HepG2 (cell line): ENCODE measurements around the gene LHFPL2. TPM values are rescaled to one million over a fixed set of nuclear protein-coding genes. Genes with fewer than 3 reads are reported as not detected.

Experiments
- ESRRA ChIP-seq: sonication (generic); formaldehyde crosslinking; IDR thresholded peaks from 2 replicates; pipeline ENCODE4 v1.5.1; 2020; ENCODE audit warnings: mild to moderate bottlenecking, low read depth, missing genetic modification reagents
- HNRNPUL1 ChIP-seq: fragments of 200-400 bp; formaldehyde crosslinking; IDR thresholded peaks from 2 replicates; pipeline ENCODE4 v1.6.1; 2017; ENCODE audit warnings: low read depth, mild to moderate bottlenecking, low read length, moderate library complexity
- KDM2A ChIP-seq: sonication (generic); formaldehyde crosslinking; IDR thresholded peaks from 2 replicates; pipeline ENCODE4 v1.4.0; 2020; ENCODE audit warnings: low read depth, missing genetic modification reagents, borderline replicate concordance
- NAIF1 ChIP-seq: sonication (generic); formaldehyde crosslinking; IDR thresholded peaks from 2 replicates; pipeline ENCODE4 v1.5.0; 2020; ENCODE audit warnings: mild to moderate bottlenecking, missing genetic modification reagents, borderline replicate concordance
- NCOR1 ChIP-seq: fragments of 200-600 bp; sonication (generic); IDR thresholded peaks from 2 replicates; pipeline ENCODE4 v1.7.0; 2017; ENCODE audit warnings: antibody characterized with exemption, low read length, borderline replicate concordance
- PRPF4 ChIP-seq: fragments of 200-400 bp; formaldehyde crosslinking; IDR thresholded peaks from 2 replicates; pipeline ENCODE4 v1.6.1; 2016; ENCODE audit warnings: low read length, low read depth; ENCODE audit not compliant: poor library complexity, severe bottlenecking
- RFX3 ChIP-seq: IDR thresholded peaks from 2 replicates; pipeline ENCODE4 v1.6.1; 2016; ENCODE audit warnings: missing biosample characterization, missing genetic modification reagents
- SRSF1 ChIP-seq: fragments of 200-400 bp; formaldehyde crosslinking; optimal IDR thresholded peaks from 2 replicates; pipeline ENCODE3; 2017; ENCODE audit warnings: mild to moderate bottlenecking, low read depth, low read length, moderate library complexity
- YY1 ChIP-seq: IDR thresholded peaks from 2 replicates; pipeline ENCODE4 v1.6.1; 2011; ENCODE audit warnings: low read length, low read depth, moderate library complexity, mild to moderate bottlenecking; ENCODE audit not compliant: insufficient read depth, insufficient replicate concordance
- ZMYM2 ChIP-seq: sonication (generic); formaldehyde crosslinking; IDR thresholded peaks from 2 replicates; pipeline ENCODE4 v1.8.0; 2022; ENCODE audit warnings: mild to moderate bottlenecking, missing genetic modification reagents
- ZNF17 ChIP-seq: sonication (generic); formaldehyde crosslinking; IDR thresholded peaks from 2 replicates; pipeline ENCODE4 v1.5.0; 2020; ENCODE audit warnings: mild to moderate bottlenecking, missing genetic modification reagents
- ZNF441 ChIP-seq: sonication (generic); formaldehyde crosslinking; IDR thresholded peaks from 2 replicates; pipeline ENCODE4 v1.7.0; 2021; ENCODE audit warnings: missing genetic modification reagents, borderline replicate concordance
- ZNF607 ChIP-seq: sonication (generic); formaldehyde crosslinking; IDR thresholded peaks from 2 replicates; pipeline ENCODE4 v1.5.1; 2020; ENCODE audit warnings: missing genetic modification reagents, mild to moderate bottlenecking, borderline replicate concordance
- ZNF782 ChIP-seq: sonication (generic); formaldehyde crosslinking; IDR thresholded peaks from 2 replicates; pipeline ENCODE4 v1.4.0; 2020; ENCODE audit warnings: missing genetic modification reagents, mild to moderate bottlenecking, borderline replicate concordance
- ZSCAN9 ChIP-seq: IDR thresholded peaks from 2 replicates; pipeline ENCODE4 v1.6.1; 2016; ENCODE audit warnings: borderline replicate concordance
- polyA plus RNA-seq, 8 experiments: library from polyadenylated mRNA; depleted of rRNA in 3 of 8; stranded (reverse) in 7 of 8; unstranded in 1 of 8; fragments of >200 nt; fragmentation: Illumina TruSeq in 4 of 8; extraction: Trizol in 4 of 8; gene quantifications; 2 replicates each; pipeline versions ENCODE4 v1.2.1 to v1.2.3, GENCODE V29; 2011 to 2016; ENCODE audit warnings: low read depth in 4 of 8, missing spikeins in 1 of 8, mixed read lengths in 1 of 8; ENCODE audit not compliant: insufficient read depth in 1 of 8
- total RNA-seq, 5 experiments: library from RNA; depleted of rRNA; stranded (reverse); fragments of >200 nt; fragmentation: Illumina TruSeq; extraction: Trizol; gene quantifications; 2 replicates each; pipeline ENCODE4 v1.2.3, GENCODE V29; 2016; ENCODE audit warnings: low read depth in 1 of 5
- TF ChIP-seq, protein P1 (sequence below): sonication (generic); formaldehyde crosslinking; IDR thresholded peaks from 2 replicates; pipeline ENCODE4 v1.4.0; 2020; ENCODE audit warnings: mild to moderate bottlenecking, missing genetic modification reagents
- TF ChIP-seq, protein P2 (sequence below): sonication (generic); formaldehyde crosslinking; IDR thresholded peaks from 2 replicates; pipeline ENCODE4 v1.4.0; 2020; ENCODE audit warnings: missing genetic modification reagents, mild to moderate bottlenecking, borderline replicate concordance
- TF ChIP-seq, protein P3 (sequence below): sonication (generic); formaldehyde crosslinking; conservative IDR thresholded peaks from 2 replicates; pipeline ENCODE4 v1.4.0; 2020; ENCODE audit warnings: missing genetic modification reagents
- TF ChIP-seq, protein P4 (sequence below): sonication (generic); formaldehyde crosslinking; IDR thresholded peaks from 2 replicates; pipeline ENCODE4 v1.5.1; 2020; ENCODE audit warnings: mild to moderate bottlenecking, moderate library complexity, missing genetic modification reagents
- TF ChIP-seq, protein P5 (sequence below): sonication (generic); formaldehyde crosslinking; IDR thresholded peaks from 2 replicates; pipeline ENCODE4 v1.5.0; 2020; ENCODE audit warnings: missing genetic modification reagents

The LHFPL2 gene
- total and polyA plus RNA-seq, 2 of the 13 experiments (the other 11 are each of a cell fraction or from before 2014, with no cell fraction given) = 6.0 to 20.0 TPM

DNA sequence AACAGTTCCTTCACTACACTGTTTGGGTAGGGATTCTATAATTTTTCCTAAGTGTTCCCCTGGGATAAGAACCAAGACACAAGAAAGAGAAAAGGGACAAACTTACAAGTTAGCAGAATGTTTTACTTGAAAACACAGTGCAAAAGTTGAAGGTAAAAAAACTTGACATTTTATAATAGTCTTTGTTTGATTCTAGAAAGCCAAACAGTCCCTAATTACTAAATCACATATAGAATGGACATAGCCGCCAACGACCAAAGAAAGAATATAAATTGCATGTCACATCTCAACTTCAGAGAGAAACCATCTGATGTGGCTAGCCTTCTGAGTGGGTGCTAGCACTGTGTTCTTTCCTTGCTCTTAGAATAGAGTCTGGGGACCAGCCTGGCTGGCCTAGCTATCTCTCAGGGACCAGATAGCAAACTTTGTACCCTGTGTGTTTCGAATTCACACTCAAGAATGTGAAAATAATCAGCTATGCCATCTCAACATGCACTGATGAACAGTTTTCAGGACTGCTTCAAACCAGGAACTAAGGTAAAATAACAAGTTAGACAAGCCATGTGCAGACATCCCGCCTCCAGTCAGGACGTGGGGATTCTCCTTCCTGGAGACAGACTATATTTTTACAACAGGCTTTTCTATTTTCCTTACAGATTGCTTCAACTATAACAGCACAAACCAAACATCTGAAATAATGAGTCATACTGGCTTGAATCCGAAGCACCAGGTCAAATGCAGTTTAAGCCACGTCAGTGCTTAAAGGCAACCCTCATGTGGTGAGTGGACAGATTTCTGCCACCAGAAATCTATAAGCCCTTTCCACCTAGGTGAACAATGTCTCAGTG, 53.7 kb downstream of the LHFPL2 start (continued):
- TF ChIP-seq YY1 (no peak), ZNF441 (CRISPR knock-in tag) (no peak), ZNF782 (CRISPR knock-in tag) (no peak), RFX3 (CRISPR knock-in tag) (no peak), ZSCAN9 (CRISPR knock-in tag) (0 out of 2 replicates have a peak, but pooled peaks have one; percentile 32), ESRRA (CRISPR knock-in tag) (no peak), ZNF607 (CRISPR knock-in tag) (no peak), NCOR1 (no peak), HNRNPUL1 (no peak), ZMYM2 (no peak), ZNF17 (CRISPR knock-in tag) (no peak), NAIF1 (CRISPR knock-in tag) (no peak), KDM2A (CRISPR knock-in tag) (no peak), SRSF1 (no peak), PRPF4 (no peak)
- TF ChIP-seq, protein P1, sequence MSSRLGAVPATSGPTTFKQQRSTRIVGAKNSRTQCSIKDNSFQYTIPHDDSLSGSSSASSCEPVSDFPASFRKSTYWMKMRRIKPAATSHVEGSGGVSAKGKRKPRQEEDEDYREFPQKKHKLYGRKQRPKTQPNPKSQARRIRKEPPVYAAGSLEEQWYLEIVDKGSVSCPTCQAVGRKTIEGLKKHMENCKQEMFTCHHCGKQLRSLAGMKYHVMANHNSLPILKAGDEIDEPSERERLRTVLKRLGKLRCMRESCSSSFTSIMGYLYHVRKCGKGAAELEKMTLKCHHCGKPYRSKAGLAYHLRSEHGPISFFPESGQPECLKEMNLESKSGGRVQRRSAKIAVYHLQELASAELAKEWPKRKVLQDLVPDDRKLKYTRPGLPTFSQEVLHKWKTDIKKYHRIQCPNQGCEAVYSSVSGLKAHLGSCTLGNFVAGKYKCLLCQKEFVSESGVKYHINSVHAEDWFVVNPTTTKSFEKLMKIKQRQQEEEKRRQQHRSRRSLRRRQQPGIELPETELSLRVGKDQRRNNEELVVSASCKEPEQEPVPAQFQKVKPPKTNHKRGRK (CRISPR knock-in tag) = no peak
- TF ChIP-seq, protein P2, sequence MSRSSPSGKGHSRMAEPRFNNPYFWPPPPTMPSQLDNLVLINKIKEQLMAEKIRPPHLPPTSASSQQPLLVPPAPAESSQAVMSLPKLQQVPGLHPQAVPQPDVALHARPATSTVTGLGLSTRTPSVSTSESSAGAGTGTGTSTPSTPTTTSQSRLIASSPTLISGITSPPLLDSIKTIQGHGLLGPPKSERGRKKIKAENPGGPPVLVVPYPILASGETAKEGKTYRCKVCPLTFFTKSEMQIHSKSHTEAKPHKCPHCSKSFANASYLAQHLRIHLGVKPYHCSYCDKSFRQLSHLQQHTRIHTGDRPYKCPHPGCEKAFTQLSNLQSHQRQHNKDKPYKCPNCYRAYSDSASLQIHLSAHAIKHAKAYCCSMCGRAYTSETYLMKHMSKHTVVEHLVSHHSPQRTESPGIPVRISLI (CRISPR knock-in tag) = no peak
- TF ChIP-seq, protein P3, sequence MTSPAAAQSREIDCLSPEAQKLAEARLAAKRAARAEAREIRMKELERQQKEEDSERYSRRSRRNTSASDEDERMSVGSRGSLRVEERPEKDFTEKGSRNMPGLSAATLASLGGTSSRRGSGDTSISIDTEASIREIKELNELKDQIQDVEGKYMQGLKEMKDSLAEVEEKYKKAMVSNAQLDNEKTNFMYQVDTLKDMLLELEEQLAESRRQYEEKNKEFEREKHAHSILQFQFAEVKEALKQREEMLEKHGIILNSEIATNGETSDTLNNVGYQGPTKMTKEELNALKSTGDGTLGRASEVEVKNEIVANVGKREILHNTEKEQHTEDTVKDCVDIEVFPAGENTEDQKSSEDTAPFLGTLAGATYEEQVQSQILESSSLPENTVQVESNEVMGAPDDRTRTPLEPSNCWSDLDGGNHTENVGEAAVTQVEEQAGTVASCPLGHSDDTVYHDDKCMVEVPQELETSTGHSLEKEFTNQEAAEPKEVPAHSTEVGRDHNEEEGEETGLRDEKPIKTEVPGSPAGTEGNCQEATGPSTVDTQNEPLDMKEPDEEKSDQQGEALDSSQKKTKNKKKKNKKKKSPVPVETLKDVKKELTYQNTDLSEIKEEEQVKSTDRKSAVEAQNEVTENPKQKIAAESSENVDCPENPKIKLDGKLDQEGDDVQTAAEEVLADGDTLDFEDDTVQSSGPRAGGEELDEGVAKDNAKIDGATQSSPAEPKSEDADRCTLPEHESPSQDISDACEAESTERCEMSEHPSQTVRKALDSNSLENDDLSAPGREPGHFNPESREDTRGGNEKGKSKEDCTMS (CRISPR knock-in tag) = no peak
- TF ChIP-seq, protein P4, sequence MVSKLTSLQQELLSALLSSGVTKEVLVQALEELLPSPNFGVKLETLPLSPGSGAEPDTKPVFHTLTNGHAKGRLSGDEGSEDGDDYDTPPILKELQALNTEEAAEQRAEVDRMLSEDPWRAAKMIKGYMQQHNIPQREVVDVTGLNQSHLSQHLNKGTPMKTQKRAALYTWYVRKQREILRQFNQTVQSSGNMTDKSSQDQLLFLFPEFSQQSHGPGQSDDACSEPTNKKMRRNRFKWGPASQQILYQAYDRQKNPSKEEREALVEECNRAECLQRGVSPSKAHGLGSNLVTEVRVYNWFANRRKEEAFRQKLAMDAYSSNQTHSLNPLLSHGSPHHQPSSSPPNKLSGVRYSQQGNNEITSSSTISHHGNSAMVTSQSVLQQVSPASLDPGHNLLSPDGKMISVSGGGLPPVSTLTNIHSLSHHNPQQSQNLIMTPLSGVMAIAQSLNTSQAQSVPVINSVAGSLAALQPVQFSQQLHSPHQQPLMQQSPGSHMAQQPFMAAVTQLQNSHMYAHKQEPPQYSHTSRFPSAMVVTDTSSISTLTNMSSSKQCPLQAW (CRISPR knock-in tag) = no peak
- TF ChIP-seq, protein P5, sequence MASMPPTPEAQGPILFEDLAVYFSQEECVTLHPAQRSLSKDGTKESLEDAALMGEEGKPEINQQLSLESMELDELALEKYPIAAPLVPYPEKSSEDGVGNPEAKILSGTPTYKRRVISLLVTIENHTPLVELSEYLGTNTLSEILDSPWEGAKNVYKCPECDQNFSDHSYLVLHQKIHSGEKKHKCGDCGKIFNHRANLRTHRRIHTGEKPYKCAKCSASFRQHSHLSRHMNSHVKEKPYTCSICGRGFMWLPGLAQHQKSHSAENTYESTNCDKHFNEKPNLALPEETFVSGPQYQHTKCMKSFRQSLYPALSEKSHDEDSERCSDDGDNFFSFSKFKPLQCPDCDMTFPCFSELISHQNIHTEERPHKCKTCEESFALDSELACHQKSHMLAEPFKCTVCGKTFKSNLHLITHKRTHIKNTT (CRISPR knock-in tag) = no peak
